ENCODE measurements around the gene VPS18. TPM values are rescaled to one million over a fixed set of nuclear protein-coding genes. Genes with fewer than 3 reads are reported as not detected.

Gene VPS18
- total and polyA plus RNA-seq, 2 donors (not counting 1 experiment from before 2014, with no cell fraction given), result 13.6 to 29.6 TPM

DNA sequence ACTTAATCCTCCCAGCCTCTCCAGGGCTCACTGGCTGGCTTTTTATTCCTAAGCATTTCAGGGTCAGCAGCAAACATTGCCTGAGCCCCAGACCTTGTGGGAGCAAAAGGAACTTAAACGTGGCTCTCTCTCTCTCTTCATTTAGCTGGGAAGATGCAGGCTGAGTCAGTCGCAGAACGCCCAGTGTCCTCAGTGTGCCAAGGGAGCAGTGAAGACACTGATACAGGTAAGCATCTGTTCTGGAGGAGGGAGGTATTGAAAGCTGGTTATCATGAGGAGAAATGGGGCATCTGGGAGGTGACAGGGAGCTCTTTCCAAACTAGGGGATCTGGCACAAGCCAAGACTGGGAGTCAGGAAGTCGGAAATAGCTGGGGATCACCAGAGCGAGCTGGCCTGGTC, 24.6 kb upstream of the VPS18 start:
- no peaks in the 10 kb centered on the region for H3K36me3 ChIP-seq (replicated peaks in 1 of 2; ENCODE audit: control extremely low read depth in 1 of 2, control insufficient read depth in 1 of 2, extremely low read depth in 1 of 2, insufficient read depth in 2 of 2, low read length in 1 of 2)

DNA sequence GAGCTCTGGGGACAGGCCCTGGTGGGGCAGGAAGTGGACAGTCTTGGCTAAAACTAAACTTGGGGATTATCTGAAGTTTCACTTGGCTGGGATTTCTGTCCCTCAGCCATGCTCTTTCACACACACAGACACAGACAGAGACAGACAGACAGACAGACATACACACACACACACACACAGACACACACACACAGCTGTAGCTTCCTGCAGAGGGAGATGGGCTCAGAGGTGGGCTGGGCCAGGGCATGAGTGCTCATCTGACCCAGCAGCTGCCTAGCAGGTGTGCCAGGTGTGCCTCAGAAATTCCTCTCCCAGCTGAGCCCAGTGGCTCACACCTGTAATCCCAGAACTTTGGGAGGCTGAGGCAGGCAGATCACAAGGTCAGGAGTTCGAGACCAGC, 23.5 kb upstream of the VPS18 start:
- Mint-ChIP-seq H3K27me3 (peaks cover 3% of the 10 kb centered on the region), H3K4me3 (no peak overlapping the region), H3K4me1 (peaks cover 23% of the 10 kb centered on the region), H3K27ac (no peak overlapping the region), H3K9me3 (ENCODE audit: insufficient read depth) (no peaks in the 10 kb centered on the region)
- Histone ChIP-seq H3K4me3 (ENCODE audit: control extremely low read depth in 1 of 5, extremely low read depth in 1 of 5, insufficient read depth in 1 of 5, low read depth in 2 of 5, low read length in 4 of 5) (no peak overlapping the region), H2AFZ (ENCODE audit: insufficient read depth, low read depth, low read length, poor library complexity, severe bottlenecking) (no peak overlapping the region), H3K79me2 (ENCODE audit: control insufficient read depth, insufficient read depth, low read length) (no peaks in the 10 kb centered on the region), H3K9me3 (ENCODE audit: control extremely low read depth in 1 of 3, control insufficient read depth in 2 of 3, insufficient read depth in 1 of 3, low read length in 2 of 3) (no peaks in the 10 kb centered on the region), H3K36me3 (replicated peaks in 1 of 2; ENCODE audit: control extremely low read depth in 1 of 2, control insufficient read depth in 1 of 2, extremely low read depth in 1 of 2, insufficient read depth in 2 of 2, low read length in 1 of 2) (no peaks in the 10 kb centered on the region), H3K27me3 (replicated peaks in 1 of 4; ENCODE audit: control extremely low read depth in 1 of 4, control insufficient read depth in 3 of 4, insufficient read depth in 4 of 4, low read length in 3 of 4) (peaks cover 0 to 17% (median 0%) of the 10 kb centered on the region in 4 experiments), H3K4me2 (replicated peaks; ENCODE audit: low read depth, low read length, poor library complexity, severe bottlenecking) (no peak overlapping the region), H3K9ac (ENCODE audit: low read length) (no peak overlapping the region), H3K4me1 (ENCODE audit: control insufficient read depth in 2 of 2, insufficient read depth in 2 of 2, low read length in 2 of 2) (peaks cover 6 to 11% of the 10 kb centered on the region in 2 donors), H3K27ac (ENCODE audit: low read length in 2 of 2) (no peak overlapping the region), H4K20me1 (ENCODE audit: control insufficient read depth, insufficient read depth, low read length, poor library complexity, severe bottlenecking) (no peaks in the 10 kb centered on the region)
- ATAC-seq (ENCODE audit: low read depth), result no peak
- POLR2A ChIA-PET, result no interaction called here
- intact Hi-C loops (cut with micrococcal nuclease), result no loop called here
- DNase-seq, result no peak
- CTCF ChIA-PET, result interaction anchor here (1.2 to 1.7 kb wide), 3 partner anchors 14 to 32 kb away, joined by 3 to 5 read pairs (median 4); no protein-coding TSS in a partner anchor
- TF ChIP-seq EZH2 (IDR thresholded peaks at IDR 0.05; ENCODE audit: borderline replicate concordance, insufficient read depth, low read depth, low read length, poor library complexity, severe bottlenecking), result no peak
- TF ChIP-seq, protein P1, sequence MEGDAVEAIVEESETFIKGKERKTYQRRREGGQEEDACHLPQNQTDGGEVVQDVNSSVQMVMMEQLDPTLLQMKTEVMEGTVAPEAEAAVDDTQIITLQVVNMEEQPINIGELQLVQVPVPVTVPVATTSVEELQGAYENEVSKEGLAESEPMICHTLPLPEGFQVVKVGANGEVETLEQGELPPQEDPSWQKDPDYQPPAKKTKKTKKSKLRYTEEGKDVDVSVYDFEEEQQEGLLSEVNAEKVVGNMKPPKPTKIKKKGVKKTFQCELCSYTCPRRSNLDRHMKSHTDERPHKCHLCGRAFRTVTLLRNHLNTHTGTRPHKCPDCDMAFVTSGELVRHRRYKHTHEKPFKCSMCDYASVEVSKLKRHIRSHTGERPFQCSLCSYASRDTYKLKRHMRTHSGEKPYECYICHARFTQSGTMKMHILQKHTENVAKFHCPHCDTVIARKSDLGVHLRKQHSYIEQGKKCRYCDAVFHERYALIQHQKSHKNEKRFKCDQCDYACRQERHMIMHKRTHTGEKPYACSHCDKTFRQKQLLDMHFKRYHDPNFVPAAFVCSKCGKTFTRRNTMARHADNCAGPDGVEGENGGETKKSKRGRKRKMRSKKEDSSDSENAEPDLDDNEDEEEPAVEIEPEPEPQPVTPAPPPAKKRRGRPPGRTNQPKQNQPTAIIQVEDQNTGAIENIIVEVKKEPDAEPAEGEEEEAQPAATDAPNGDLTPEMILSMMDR (IDR thresholded peaks at IDR 0.05), result no peak
- WGBS (ENCODE audit: insufficient coverage), result no CpG with 5 or more reads among the region's 1 CpG

More for the DNA sequence above, 24.6 kb upstream of the VPS18 start:
- no peaks in the 10 kb centered on the region for H4K20me1 ChIP-seq (ENCODE audit: control insufficient read depth, insufficient read depth, low read length, poor library complexity, severe bottlenecking)
- H3K79me2 ChIP-seq (ENCODE audit: control insufficient read depth, insufficient read depth, low read length), result no peaks in the 10 kb centered on the region
- peaks cover 5 to 10% of the 10 kb centered on the region in 2 donors for H3K4me1 ChIP-seq (ENCODE audit: control insufficient read depth in 2 of 2, insufficient read depth in 2 of 2, low read length in 2 of 2)
- DNase-seq, result no peak
- H3K27me3 ChIP-seq (replicated peaks in 1 of 4; ENCODE audit: control extremely low read depth in 1 of 4, control insufficient read depth in 3 of 4, insufficient read depth in 4 of 4, low read length in 3 of 4), result peaks cover 0 to 12% (median 0%) of the 10 kb centered on the region in 4 experiments
- no peak for ATAC-seq (ENCODE audit: low read depth)
- Mint-ChIP-seq H3K9me3 (ENCODE audit: insufficient read depth) (no peaks in the 10 kb centered on the region), H3K4me1 (peaks cover 21% of the 10 kb centered on the region), H3K27me3 (peaks cover 3% of the 10 kb centered on the region), H3K4me3 (no peak overlapping the region), H3K27ac (peak overlapping the region; percentile 34)
- H3K4me3 ChIP-seq (ENCODE audit: control extremely low read depth in 1 of 5, extremely low read depth in 1 of 5, insufficient read depth in 1 of 5, low read depth in 2 of 5, low read length in 4 of 5), result no peak overlapping the region
- intact Hi-C loops (cut with micrococcal nuclease), result no loop called here
- no peak overlapping the region for H3K27ac ChIP-seq (ENCODE audit: low read length in 2 of 2)
- TF ChIP-seq EZH2 (IDR thresholded peaks at IDR 0.05; ENCODE audit: borderline replicate concordance, insufficient read depth, low read depth, low read length, poor library complexity, severe bottlenecking), result no peak
- TF ChIP-seq, protein P1 (IDR thresholded peaks at IDR 0.05), result no peak
- H3K4me2 ChIP-seq (replicated peaks; ENCODE audit: low read depth, low read length, poor library complexity, severe bottlenecking), result no peak overlapping the region
- POLR2A ChIA-PET, result no interaction called here
- WGBS (ENCODE audit: insufficient coverage), result 83% methylated on average over 5 of the region's 5 CpGs
- CTCF ChIA-PET, result interaction anchor here (1.4 to 1.7 kb wide), 2 partner anchors 15 to 33 kb away, joined by 4 to 5 read pairs; no protein-coding TSS in a partner anchor
- H2AFZ ChIP-seq (ENCODE audit: insufficient read depth, low read depth, low read length, poor library complexity, severe bottlenecking), result no peak overlapping the region
- H3K9ac ChIP-seq (ENCODE audit: low read length), result no peak overlapping the region
- H3K9me3 ChIP-seq (ENCODE audit: control extremely low read depth in 1 of 3, control insufficient read depth in 2 of 3, insufficient read depth in 1 of 3, low read length in 2 of 3), result no peaks in the 10 kb centered on the region

Measured in B cell (primary cell).